Chondrocyte (in vitro differentiated cells): ENCODE results near the gene CFHR4. TPM values are rescaled to one million over a fixed set of nuclear protein-coding genes. Genes with fewer than 3 reads are reported as not detected.

Source experiments
- DNase-seq: peaks from one replicate; pipeline ENCODE4 v3.0.0; 2021; ENCODE audit warnings: mixed read lengths, low spot score
- H3K27ac Mint-ChIP-seq: one replicate; pipeline ENCODE4 v1.8.0; 2021; ENCODE audit warnings: mild to moderate bottlenecking, moderate library complexity, mixed read lengths; ENCODE audit not compliant: unreplicated experiment
- H3K27me3 Mint-ChIP-seq: 2 replicates; pipeline ENCODE4 v1.8.0; 2021; ENCODE audit warnings: low read depth, mixed read lengths
- H3K36me3 Mint-ChIP-seq: 2 replicates; pipeline ENCODE4 v1.8.0; 2021; ENCODE audit warnings: low read depth, mixed read lengths
- H3K4me1 Mint-ChIP-seq: 2 replicates; pipeline ENCODE4 v1.8.0; 2021; ENCODE audit warnings: low read depth, mild to moderate bottlenecking, mixed read lengths
- H3K4me3 Mint-ChIP-seq: one replicate; pipeline ENCODE4 v1.8.0; 2021; ENCODE audit warnings: mild to moderate bottlenecking, moderate library complexity, mixed read lengths; ENCODE audit not compliant: unreplicated experiment
- H3K9me3 Mint-ChIP-seq: 2 replicates; pipeline ENCODE4 v1.8.0; 2021; ENCODE audit warnings: low read depth, mixed read lengths
- total RNA-seq: library from RNA; stranded (reverse); gene quantifications from 3 replicates; pipeline ENCODE4 v1.2.1, GENCODE V29; 2021
- TF ChIP-seq, protein P1 (sequence below): fragments of 200-600 bp; sonication (generic); IDR thresholded peaks from 2 replicates; pipeline ENCODE4 v1.5.0; 2021; ENCODE audit warnings: antibody characterized with exemption, mild to moderate bottlenecking, moderate library complexity

The CFHR4 gene
- total RNA-seq, 1 donor from 2014 or later, result not detected

DNA sequence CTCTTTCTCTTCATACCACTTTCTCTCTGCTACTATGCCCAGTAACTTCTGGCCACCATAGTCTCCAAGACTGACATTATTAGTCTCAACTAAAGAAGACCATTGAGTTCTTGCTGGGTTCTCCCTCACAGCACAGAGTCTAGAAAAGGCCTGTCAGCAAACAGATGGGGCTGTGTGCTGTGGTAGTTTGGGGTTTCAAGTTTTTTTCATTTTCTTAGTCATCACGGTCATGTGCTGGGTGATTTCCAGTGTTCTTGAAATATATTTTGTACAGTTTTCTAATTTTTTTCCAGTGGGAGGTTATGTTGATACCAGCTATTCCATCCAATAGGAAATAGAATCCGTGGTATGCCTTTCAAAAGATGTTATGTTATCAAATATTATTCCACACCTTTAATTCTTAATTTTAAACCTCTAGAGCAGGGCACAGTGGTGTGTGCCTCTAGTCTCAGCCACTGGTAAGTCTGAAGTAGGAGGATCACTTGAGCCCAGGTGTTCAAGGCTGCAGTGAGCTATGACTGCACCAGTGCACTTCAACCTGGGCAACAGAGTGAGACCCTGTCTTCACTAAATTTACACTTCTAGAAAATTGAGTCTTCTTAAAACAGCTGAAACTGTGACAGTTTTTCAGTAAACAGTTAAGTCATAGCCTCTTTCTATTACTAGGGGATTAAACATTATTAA is 64.0 kb downstream of the CFHR4 start:
- no peaks in the 10 kb centered on the region for H3K4me1 Mint-ChIP-seq
- H3K27me3 Mint-ChIP-seq, result peaks cover 8% of the 10 kb centered on the region
- H3K4me3 Mint-ChIP-seq, result no peak overlapping the region
- H3K36me3 Mint-ChIP-seq, result no peaks in the 10 kb centered on the region
- H3K27ac Mint-ChIP-seq, result no peak overlapping the region
- H3K9me3 Mint-ChIP-seq, result no peaks in the 10 kb centered on the region
- DNase-seq, result no peak
- TF ChIP-seq, protein P1, sequence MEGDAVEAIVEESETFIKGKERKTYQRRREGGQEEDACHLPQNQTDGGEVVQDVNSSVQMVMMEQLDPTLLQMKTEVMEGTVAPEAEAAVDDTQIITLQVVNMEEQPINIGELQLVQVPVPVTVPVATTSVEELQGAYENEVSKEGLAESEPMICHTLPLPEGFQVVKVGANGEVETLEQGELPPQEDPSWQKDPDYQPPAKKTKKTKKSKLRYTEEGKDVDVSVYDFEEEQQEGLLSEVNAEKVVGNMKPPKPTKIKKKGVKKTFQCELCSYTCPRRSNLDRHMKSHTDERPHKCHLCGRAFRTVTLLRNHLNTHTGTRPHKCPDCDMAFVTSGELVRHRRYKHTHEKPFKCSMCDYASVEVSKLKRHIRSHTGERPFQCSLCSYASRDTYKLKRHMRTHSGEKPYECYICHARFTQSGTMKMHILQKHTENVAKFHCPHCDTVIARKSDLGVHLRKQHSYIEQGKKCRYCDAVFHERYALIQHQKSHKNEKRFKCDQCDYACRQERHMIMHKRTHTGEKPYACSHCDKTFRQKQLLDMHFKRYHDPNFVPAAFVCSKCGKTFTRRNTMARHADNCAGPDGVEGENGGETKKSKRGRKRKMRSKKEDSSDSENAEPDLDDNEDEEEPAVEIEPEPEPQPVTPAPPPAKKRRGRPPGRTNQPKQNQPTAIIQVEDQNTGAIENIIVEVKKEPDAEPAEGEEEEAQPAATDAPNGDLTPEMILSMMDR, result no peak

GRCh38 chr1:196954778-196955177 is 66.9 kb downstream of the CFHR4 start:
- no peaks in the 10 kb centered on the region for H3K9me3 Mint-ChIP-seq
- no peak for DNase-seq
- TF ChIP-seq, protein P1, result no peak
- H3K4me1 Mint-ChIP-seq, result no peaks in the 10 kb centered on the region
- H3K27me3 Mint-ChIP-seq, result peaks cover 10% of the 10 kb centered on the region
- no peak overlapping the region for H3K4me3 Mint-ChIP-seq
- H3K36me3 Mint-ChIP-seq, result no peaks in the 10 kb centered on the region
- no peak overlapping the region for H3K27ac Mint-ChIP-seq

- Mint-ChIP-seq H3K4me1 (no peaks in the 10 kb centered on the region), H3K36me3 (no peaks in the 10 kb centered on the region), H3K9me3 (no peaks in the 10 kb centered on the region), H3K4me3 (no peak overlapping the region), H3K27me3 (peaks cover 8% of the 10 kb centered on the region), H3K27ac (no peak overlapping the region)
- TF ChIP-seq, protein P1, result no peak
- no peak for DNase-seq
Observed at GRCh38 chr1:196955926-196956325, 68.1 kb downstream of the CFHR4 start.

- TF ChIP-seq, protein P1, result no peak
- Mint-ChIP-seq H3K9me3 (no peaks in the 10 kb centered on the region), H3K4me3 (no peak overlapping the region), H3K4me1 (no peaks in the 10 kb centered on the region), H3K27ac (no peak overlapping the region), H3K27me3 (peaks cover 10% of the 10 kb centered on the region), H3K36me3 (no peaks in the 10 kb centered on the region)
- no peak for DNase-seq
Observed at GRCh38 chr1:196960854-196961253, 73.0 kb downstream of the CFHR4 start.

Other genes starting within 250 kb of the CFHR4 start
- 21.3 to 95.0 TPM (median 24.0 TPM) in 3 replicates for gene CFH, start 236.0 kb upstream of the CFHR4 start, total RNA-seq
- 0.31 TPM in 1 of 3 replicates, not detected in the others for gene CFHR3, start 113.2 kb upstream of the CFHR4 start, total RNA-seq
- not detected in 3 replicates for gene CFHR1, start 68.3 kb upstream of the CFHR4 start, total RNA-seq
- gene CFHR2, start 55.7 kb downstream of the CFHR4 start, total RNA-seq, result not detected in 3 replicates
- gene CFHR5, start 89.5 kb downstream of the CFHR4 start, total RNA-seq, result not detected in 3 replicates
- gene F13B, start 179.2 kb downstream of the CFHR4 start, total RNA-seq, result not detected in 3 replicates